Gastrocnemius medialis (tissue), 4 donors: ENCODE results near the gene DUSP8. TPM values are rescaled to one million over a fixed set of nuclear protein-coding genes. Genes with fewer than 3 reads are reported as not detected.

Experiments used
- ATAC-seq, 2 donors: fragments of 150-250 bp; one replicate each; pipeline ENCODE4 v1.9.1; 2016
- DNase-seq, 2 donors: peaks; one replicate each; pipeline ENCODE4 v3.0.0-alpha.2; 2019
- H3K27ac ChIP-seq, 4 donors: fragments of 200-600 bp; sonication (generic); 1 replicate in 1 of 4; 2 replicates in 3 of 4; pipeline ENCODE4 v1.5.1; 2016 to 2018; ENCODE audit warnings: mild to moderate bottlenecking in 2 of 4, moderate library complexity in 1 of 4
- H3K27me3 ChIP-seq, 3 donors: fragments of 200-600 bp; sonication (generic) in 2 of 3; 1 replicate in 1 of 3; 2 replicates in 2 of 3; pipeline versions ENCODE4 v1.5.1 to v1.6.0; 2016 to 2019; ENCODE audit warnings: mild to moderate bottlenecking in 1 of 3, moderate library complexity in 1 of 3
- H3K36me3 ChIP-seq, 2 donors: fragments of 200-600 bp; sonication (generic) in 1 of 2; one replicate each; pipeline ENCODE4 v1.5.1; 2017 to 2018
- H3K4me1 ChIP-seq, 2 donors: fragments of 200-600 bp; sonication (generic) in 1 of 2; one replicate each; pipeline ENCODE4 v1.5.1; 2016 to 2017; ENCODE audit warnings: mild to moderate bottlenecking in 2 of 2
- H3K4me3 ChIP-seq, 4 donors: fragments of 200-600 bp; sonication (generic) in 3 of 4; 1 replicate in 1 of 4; 2 replicates in 3 of 4; pipeline ENCODE4 v1.5.1; 2016 to 2019; ENCODE audit warnings: mild to moderate bottlenecking in 2 of 4
- H3K9me3 ChIP-seq, 3 donors: fragments of 200-600 bp; sonication (generic) in 2 of 3; 1 replicate in 1 of 3; 2 replicates in 2 of 3; pipeline ENCODE4 v1.5.1; 2016 to 2019
- CTCF ChIP-seq, 5 experiments: fragments of 450-650 bp in 3 of 5; fragments of 200-600 bp in 2 of 5; sonication (generic) in 2 of 5; IDR thresholded peaks in 4 of 5; conservative IDR thresholded peaks in 1 of 5; 1 replicate in 4 of 5; 2 replicates in 1 of 5; pipeline ENCODE4 v1.5.1; 2016 to 2019; ENCODE audit warnings: antibody characterized with exemption in 5 of 5, mild to moderate bottlenecking in 3 of 5, moderate library complexity in 3 of 5
- POLR2A ChIP-seq, 2 donors: fragments of 450-650 bp; IDR thresholded peaks; one replicate each; pipeline ENCODE4 v1.6.1; 2017; ENCODE audit warnings: antibody characterized with exemption in 2 of 2, mild to moderate bottlenecking in 2 of 2, moderate library complexity in 2 of 2
- in situ Hi-C, 4 donors: fragments of 200-750 bp; cut with MboI; loops; one replicate each; pipeline versions ENCODE4 v1.15.0 to v1.8.0; 2017; ENCODE audit warnings: low sequenced_read_pairs in 4 of 4
- intact Hi-C: fragments of 100-400 bp; cut with DNase I; formaldehyde crosslinking; loops from one replicate; pipeline ENCODE4 v1.15.1; 2023; ENCODE audit warnings: low total_unique reads
- total RNA-seq, 4 donors: library from RNA; depleted of rRNA; stranded (reverse); fragments of >200 nt; gene quantifications; one replicate each; pipeline versions ENCODE4 v1.1.0 to v1.2.3, GENCODE V29; 2016

DUSP8 gene
- total RNA-seq, 4 donors from 2014 or later: 2.6 to 25.9 (median 6.3) TPM

GRCh38 chr11:1570531-1570895 lies 1.6 kb downstream of the DUSP8 start:
- peak overlapping the region in 3 of 4 donors; percentile 83 to 91 (median 86) for H3K27ac ChIP-seq
- DNase-seq: no peak

GRCh38 chr11:1570001-1570453 lies 2.0 kb downstream of the DUSP8 start:
- no peaks in the 10 kb centered on the region for H3K9me3 ChIP-seq
- H3K36me3 ChIP-seq: no peaks in the 10 kb centered on the region
- H3K4me1 ChIP-seq: peaks cover 5 to 78% of the 10 kb centered on the region in 2 donors
- intact Hi-C loops (loop anchor here (5.0 kb wide), 1 partner anchor 258 kb away; no protein-coding TSS in a partner anchor), in situ Hi-C loops (no loop called here)
- no peak for DNase-seq
- no peak for TF ChIP-seq POLR2A (IDR thresholded peaks at IDR 0.05)
- no peak for TF ChIP-seq CTCF (IDR thresholded peaks at IDR 0.05 in 4 of 5, conservative IDR thresholded peaks at IDR 0.05 in 1 of 5)
- H3K27ac ChIP-seq: peak overlapping the region in 3 of 4 donors; percentile 83 to 91 (median 86)
- no peak for ATAC-seq
- no peaks in the 10 kb centered on the region for H3K27me3 ChIP-seq
- H3K4me3 ChIP-seq: no peak overlapping the region

More at GRCh38 chr11:1570531-1570895, 1.6 kb downstream of the DUSP8 start:
- intact Hi-C loops (loop anchor here (5.0 kb wide), 1 partner anchor 258 kb away; no protein-coding TSS in a partner anchor), in situ Hi-C loops (no loop called here)
- peaks cover 5 to 74% of the 10 kb centered on the region in 2 donors for H3K4me1 ChIP-seq
- no peaks in the 10 kb centered on the region for H3K9me3 ChIP-seq
- no peaks in the 10 kb centered on the region for H3K36me3 ChIP-seq
- H3K27me3 ChIP-seq: no peaks in the 10 kb centered on the region
- TF ChIP-seq CTCF (IDR thresholded peaks at IDR 0.05 in 4 of 5, conservative IDR thresholded peaks at IDR 0.05 in 1 of 5) (no peak), POLR2A (IDR thresholded peaks at IDR 0.05) (no peak)
- no peak for ATAC-seq
- peak overlapping the region in 2 of 4 donors; percentile 54 to 62 for H3K4me3 ChIP-seq

- intact Hi-C loops (loop anchor here (5.0 kb wide), 1 partner anchor 178 kb away; no protein-coding TSS in a partner anchor), in situ Hi-C loops (no loop called here)
- Histone ChIP-seq H3K4me1 (peaks cover 3 to 84% of the 10 kb centered on the region in 2 donors), H3K36me3 (no peaks in the 10 kb centered on the region), H3K27ac (peak overlapping the region in 3 of 4 donors; percentile 83 to 91 (median 86)), H3K4me3 (no peak overlapping the region), H3K9me3 (no peaks in the 10 kb centered on the region), H3K27me3 (no peaks in the 10 kb centered on the region)
- DNase-seq (no peak), ATAC-seq (no peak)
- TF ChIP-seq CTCF (IDR thresholded peaks at IDR 0.05 in 4 of 5, conservative IDR thresholded peaks at IDR 0.05 in 1 of 5) (no peak), POLR2A (IDR thresholded peaks at IDR 0.05) (no peak)
These were observed 2.8 kb downstream of the DUSP8 start for GRCh38 chr11:1569251-1569780.

GRCh38 chr11:1568441-1568911 lies 3.6 kb downstream of the DUSP8 start:
- Histone ChIP-seq H3K36me3 (no peaks in the 10 kb centered on the region), H3K27ac (peak overlapping the region in 3 of 4 donors; percentile 67 to 91 (median 86)), H3K4me3 (no peak overlapping the region), H3K4me1 (peaks cover 0 to 83% of the 10 kb centered on the region in 2 donors), H3K27me3 (no peaks in the 10 kb centered on the region), H3K9me3 (no peaks in the 10 kb centered on the region)
- intact Hi-C loops: loop anchor here (5.0 kb wide), 1 partner anchor 179 kb away; no protein-coding TSS in a partner anchor
- TF ChIP-seq POLR2A (IDR thresholded peaks at IDR 0.05) (no peak), CTCF (IDR thresholded peaks at IDR 0.05 in 4 of 5, conservative IDR thresholded peaks at IDR 0.05 in 1 of 5) (no peak)
- in situ Hi-C loops: no loop called here
- no peak for DNase-seq
- ATAC-seq: no peak
